ENCODE results near the gene CHCHD6.

The CHCHD6 gene

DNA sequence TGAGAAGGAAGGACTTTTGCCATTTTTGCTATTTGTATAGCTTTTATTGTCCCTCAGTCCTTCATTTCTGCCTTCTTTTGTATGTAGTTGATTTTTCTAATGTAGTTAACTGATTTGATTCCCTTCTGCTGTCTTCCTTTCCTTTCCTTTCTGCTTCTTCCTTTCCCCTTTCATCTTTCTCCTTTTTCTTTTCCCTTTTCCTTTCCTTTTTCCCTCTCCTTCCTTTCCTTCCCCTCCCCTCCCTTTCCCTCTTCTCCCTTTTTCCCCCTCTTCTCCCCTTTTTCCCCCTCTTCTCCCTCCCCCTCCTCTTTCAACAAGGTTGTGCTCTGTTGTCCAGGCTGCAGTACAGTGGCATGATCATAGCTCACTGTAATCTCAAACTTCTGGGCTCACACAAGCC is 59.0 kb downstream of the CHCHD6 start:
- TF ChIP-seq, protein P1, sequence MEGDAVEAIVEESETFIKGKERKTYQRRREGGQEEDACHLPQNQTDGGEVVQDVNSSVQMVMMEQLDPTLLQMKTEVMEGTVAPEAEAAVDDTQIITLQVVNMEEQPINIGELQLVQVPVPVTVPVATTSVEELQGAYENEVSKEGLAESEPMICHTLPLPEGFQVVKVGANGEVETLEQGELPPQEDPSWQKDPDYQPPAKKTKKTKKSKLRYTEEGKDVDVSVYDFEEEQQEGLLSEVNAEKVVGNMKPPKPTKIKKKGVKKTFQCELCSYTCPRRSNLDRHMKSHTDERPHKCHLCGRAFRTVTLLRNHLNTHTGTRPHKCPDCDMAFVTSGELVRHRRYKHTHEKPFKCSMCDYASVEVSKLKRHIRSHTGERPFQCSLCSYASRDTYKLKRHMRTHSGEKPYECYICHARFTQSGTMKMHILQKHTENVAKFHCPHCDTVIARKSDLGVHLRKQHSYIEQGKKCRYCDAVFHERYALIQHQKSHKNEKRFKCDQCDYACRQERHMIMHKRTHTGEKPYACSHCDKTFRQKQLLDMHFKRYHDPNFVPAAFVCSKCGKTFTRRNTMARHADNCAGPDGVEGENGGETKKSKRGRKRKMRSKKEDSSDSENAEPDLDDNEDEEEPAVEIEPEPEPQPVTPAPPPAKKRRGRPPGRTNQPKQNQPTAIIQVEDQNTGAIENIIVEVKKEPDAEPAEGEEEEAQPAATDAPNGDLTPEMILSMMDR (IDR thresholded peaks at IDR 0.05), result no peak
- TF ChIP-seq ZFX (IDR thresholded peaks at IDR 0.05; ENCODE audit: borderline replicate concordance), result no peak
- no peak overlapping the region for H3K27ac ChIP-seq

DNA sequence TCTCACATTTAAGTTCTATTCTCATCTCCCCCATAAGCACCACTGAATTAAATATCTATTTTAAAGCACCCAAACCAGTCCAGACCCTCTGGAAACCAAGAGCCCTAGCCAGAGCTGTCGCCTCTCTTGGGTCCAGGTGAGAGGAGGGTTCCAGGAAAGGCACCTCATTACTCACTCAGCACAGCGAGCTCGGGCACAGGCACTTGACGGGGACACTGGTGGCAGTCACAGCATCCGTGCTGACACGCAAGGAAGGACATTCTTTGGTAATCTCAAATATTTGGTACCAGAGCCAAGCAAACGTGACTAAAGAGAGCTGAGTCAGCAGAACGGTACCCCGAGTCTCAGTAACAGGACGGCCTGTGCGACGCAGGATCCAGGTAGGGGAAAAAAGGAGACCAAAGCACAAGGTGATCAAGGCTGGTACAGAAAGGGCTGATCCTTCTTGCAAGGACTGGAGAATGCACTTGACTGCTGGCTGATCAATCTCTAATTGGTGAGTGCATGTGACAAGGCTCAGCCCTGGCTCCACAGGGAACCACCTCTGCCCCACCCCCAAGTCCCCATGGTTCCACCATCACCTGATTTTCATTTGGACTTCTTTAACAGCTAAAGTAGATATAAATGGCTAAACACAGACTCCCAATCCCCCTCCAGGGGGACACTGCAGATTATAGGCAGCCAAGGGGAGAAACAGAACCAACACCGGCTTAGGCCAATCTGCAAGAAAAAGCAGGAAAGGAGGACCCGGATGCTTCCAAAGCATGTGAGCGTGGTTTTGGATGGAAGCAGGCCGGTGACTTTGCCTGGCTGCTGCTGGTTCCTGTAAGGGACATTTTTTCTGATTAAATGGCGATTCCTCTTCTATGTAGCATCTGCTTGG is 61.4 kb downstream of the CHCHD6 start:
- H3K27ac ChIP-seq, result no peak overlapping the region
- TF ChIP-seq ZFX (IDR thresholded peaks at IDR 0.05; ENCODE audit: borderline replicate concordance), result no peak
- TF ChIP-seq, protein P1 (IDR thresholded peaks at IDR 0.05), result no peak

DNA sequence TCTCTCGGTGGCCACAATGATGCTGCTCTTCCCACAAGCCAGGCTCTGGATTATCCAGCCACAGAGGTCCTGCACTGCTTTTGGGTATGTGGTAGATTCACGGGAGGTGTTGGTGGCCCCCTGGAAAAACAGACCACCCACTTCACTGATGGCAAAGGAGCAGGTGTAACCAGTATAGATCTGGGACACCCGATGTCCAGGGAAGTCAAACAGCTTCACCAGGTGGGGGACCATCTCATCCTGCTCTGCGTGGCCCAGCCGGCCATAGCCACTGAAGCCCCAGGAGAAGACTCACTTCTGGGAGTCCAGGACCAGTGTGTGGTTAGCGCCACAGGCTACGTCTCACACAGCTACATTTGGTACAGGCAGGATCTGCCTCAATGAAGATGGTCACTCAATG is 62.6 kb downstream of the CHCHD6 start:
- TF ChIP-seq ZFX (IDR thresholded peaks at IDR 0.05; ENCODE audit: borderline replicate concordance), result no peak
- TF ChIP-seq, protein P1 (IDR thresholded peaks at IDR 0.05), result no peak

GRCh38 chr3:126768903-126769302 is 64.9 kb downstream of the CHCHD6 start:
- H3K27ac ChIP-seq, result no peak overlapping the region
- TF ChIP-seq, protein P1 (IDR thresholded peaks at IDR 0.05), result no peak
- TF ChIP-seq ZFX (IDR thresholded peaks at IDR 0.05; ENCODE audit: borderline replicate concordance), result no peak

More for the DNA sequence above, 62.6 kb downstream of the CHCHD6 start:
- H3K27ac ChIP-seq, result no peak overlapping the region

DNA sequence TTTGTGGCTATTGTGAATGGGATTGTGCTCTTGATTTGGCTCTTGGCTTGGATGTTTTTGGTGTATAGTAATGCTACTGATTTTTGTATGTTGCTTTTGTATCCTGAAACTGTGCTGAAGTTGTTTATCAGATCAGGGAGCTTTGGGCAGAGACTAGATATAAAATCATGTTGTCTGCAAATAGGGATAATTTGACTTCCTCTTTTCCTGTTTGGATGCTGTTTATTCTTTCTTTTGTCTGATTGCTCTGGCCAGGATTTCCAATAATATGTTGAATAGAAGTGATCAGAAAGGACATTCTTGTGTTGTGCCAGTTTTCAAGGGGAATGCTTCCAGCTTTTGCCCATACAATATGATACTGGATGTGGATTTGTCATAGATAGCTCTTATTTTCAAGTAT is 66.1 kb downstream of the CHCHD6 start:
- H3K27ac ChIP-seq, result no peak overlapping the region
- TF ChIP-seq ZFX (IDR thresholded peaks at IDR 0.05; ENCODE audit: borderline replicate concordance), result no peak
- TF ChIP-seq, protein P1 (IDR thresholded peaks at IDR 0.05), result no peak

- TF ChIP-seq, protein P1 (IDR thresholded peaks at IDR 0.05), result no peak
- no peak for TF ChIP-seq ZFX (IDR thresholded peaks at IDR 0.05; ENCODE audit: borderline replicate concordance)
- H3K27ac ChIP-seq, result no peak overlapping the region
These were observed 69.1 kb downstream of the CHCHD6 start for GRCh38 chr3:126773167-126773566.

- TF ChIP-seq, protein P1 (IDR thresholded peaks at IDR 0.05), result no peak
- no peak for TF ChIP-seq ZFX (IDR thresholded peaks at IDR 0.05; ENCODE audit: borderline replicate concordance)
- H3K27ac ChIP-seq, result no peak overlapping the region
These were observed 69.7 kb downstream of the CHCHD6 start for GRCh38 chr3:126773783-126774182.
